GM08714 (cell line): ENCODE results near the gene MYO1C.
"Not testable (repeated sequence)": the region's sequence is repeated elsewhere in the genome, so short reads cannot be mapped to it uniquely, and the experiment has no call there.

Source experiments
- H3K4me3 ChIP-seq: fragments of 200-500 bp; sonication (Bioruptor generic); 2 replicates; pipeline ENCODE4 v1.5.1; 2014; ENCODE audit warnings: mild to moderate bottlenecking, low read length, inconsistent platforms
- ZNF274 ChIP-seq: IDR thresholded peaks from 2 replicates; pipeline ENCODE4 v1.6.1; 2012; ENCODE audit warnings: mild to moderate bottlenecking, low read depth, low read length

The MYO1C gene

GRCh38 chr17:1470071-1470754, 22.3 kb downstream of the MYO1C start:
- no peak for TF ChIP-seq ZNF274
- H3K4me3 ChIP-seq, result no peak overlapping the region

GRCh38 chr17:1469231-1469852, 23.1 kb downstream of the MYO1C start:
- no peak for TF ChIP-seq ZNF274
- H3K4me3 ChIP-seq, result no peak overlapping the region

- TF ChIP-seq ZNF274, result no peak
- no peak overlapping the region for H3K4me3 ChIP-seq
Observed at GRCh38 chr17:1467898-1468492, 24.5 kb downstream of the MYO1C start.

DNA sequence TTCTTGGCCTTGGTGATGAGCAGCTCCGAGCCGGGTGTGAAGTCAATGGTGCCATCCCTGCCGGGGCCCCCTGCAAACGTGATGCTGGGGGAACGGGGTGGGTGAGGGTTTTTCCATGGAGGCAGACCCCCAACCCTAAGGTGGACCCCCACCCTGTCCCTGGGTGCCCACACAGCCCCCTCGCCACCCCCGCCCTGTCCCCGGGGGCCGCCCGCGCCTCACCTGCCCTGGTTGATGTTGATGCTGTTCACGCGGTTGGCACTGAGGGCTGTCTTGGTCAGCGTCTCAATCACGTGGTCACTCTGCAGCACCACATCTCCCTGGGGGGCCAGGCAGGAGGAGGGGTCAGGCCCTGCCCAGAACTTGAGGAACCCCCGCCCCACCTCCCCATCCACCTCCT, 25.2 kb downstream of the MYO1C start:
- no peak for TF ChIP-seq ZNF274
- no peak overlapping the region for H3K4me3 ChIP-seq

DNA sequence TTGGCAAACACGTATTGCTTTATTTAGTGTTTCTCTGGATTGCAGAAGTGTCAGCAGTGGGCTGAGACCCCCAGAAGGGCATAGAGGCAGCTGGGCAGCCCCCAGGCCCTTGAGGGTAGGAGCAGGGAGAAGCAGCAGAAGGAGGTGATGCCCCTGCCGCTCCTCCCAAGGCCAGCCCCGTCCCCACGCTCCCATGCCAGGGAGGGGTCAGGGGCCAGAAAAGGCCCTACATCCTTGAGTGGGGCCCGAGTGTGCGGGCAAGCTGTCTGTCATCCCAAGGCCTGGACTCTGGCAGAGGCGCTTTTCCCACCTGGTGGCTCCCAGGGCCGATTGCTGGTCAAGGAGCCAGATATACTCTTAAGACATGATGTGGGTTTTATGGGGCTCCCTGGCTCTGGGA, 28.3 kb downstream of the MYO1C start:
- H3K4me3 ChIP-seq, result no peak overlapping the region
- TF ChIP-seq ZNF274, result no peak

DNA sequence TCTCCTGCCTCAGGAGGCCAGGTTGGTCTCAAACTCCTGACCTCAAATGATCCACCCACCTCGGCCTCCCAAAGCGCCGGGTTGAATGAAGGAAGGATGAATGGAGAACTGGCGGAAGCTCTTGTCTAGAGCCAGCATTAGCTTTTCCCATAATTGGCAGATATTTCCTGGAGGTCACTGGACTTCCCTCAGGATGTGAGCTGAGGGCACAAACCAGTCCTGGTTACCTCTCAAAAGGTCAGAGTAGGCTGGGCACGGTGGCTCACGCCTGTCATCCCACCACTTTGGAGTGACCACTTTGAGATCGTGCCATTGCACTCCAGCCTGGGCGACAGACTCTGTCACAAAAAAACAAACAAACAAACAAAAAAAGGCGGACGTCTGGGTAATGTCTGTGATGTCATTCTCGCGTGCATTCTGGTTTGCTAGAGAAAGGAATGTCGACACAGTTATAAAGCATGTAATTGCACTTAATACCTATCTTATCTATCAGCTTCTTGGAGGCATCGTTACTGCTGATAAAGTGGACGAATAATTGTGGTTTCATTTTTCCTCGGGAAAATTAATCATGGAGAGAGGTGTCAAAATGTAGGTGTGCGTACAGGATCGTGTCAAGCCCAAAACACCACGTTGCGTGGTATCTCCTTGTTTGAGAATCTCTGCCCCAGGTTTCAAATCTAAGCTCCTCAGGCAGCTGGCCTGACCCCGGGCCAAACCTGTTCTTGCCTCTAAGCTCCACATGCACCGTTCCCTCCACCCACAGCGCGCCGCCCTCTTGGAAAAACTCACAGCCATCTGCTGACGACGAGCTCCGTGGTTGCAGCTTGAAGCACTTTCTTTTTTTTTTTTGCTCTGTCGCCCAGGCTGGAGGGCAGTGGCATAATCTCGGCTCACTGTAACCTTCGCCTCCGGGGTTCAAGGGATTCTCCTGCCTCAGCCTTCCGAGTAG, 30.0 kb downstream of the MYO1C start:
- no peak overlapping the region for H3K4me3 ChIP-seq
- no peak for TF ChIP-seq ZNF274

- H3K4me3 ChIP-seq, result no peak overlapping the region
- no peak for TF ChIP-seq ZNF274
Observed at GRCh38 chr17:1461198-1461944, 31.1 kb downstream of the MYO1C start.

DNA sequence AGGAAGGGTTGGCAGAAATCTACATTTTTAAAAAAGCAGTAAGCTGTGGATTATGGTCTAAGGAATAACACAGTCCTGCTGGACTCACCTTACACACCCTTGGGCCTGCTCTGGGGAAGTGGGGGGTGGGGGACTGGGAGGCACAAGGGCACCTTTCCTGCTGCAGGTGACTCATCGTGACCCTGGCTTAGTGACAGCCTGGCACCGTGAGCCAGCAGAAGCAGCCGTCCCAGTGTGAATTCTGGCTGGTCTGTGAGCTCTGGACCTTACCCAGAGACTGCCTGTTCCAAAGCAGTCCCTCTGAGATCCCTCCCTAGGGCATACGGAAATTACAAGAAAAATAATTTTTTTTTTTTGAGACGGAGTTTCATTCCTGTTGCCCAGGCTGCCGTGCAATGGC, 32.3 kb downstream of the MYO1C start:
- H3K4me3 ChIP-seq, result no peak overlapping the region
- TF ChIP-seq ZNF274, result no peak

- TF ChIP-seq ZNF274, result no peak
- peak within 1 kb of the TSS; percentile 95 for H3K4me3 ChIP-seq
Observed at GRCh38 chr17:1455797-1456599, 36.5 kb downstream of the MYO1C start, which contains the start of gene CRK. TSS of gene CRK (minus strand) at chr17:1456232. CDS start at chr17:1456117, 115 bp downstream.

DNA sequence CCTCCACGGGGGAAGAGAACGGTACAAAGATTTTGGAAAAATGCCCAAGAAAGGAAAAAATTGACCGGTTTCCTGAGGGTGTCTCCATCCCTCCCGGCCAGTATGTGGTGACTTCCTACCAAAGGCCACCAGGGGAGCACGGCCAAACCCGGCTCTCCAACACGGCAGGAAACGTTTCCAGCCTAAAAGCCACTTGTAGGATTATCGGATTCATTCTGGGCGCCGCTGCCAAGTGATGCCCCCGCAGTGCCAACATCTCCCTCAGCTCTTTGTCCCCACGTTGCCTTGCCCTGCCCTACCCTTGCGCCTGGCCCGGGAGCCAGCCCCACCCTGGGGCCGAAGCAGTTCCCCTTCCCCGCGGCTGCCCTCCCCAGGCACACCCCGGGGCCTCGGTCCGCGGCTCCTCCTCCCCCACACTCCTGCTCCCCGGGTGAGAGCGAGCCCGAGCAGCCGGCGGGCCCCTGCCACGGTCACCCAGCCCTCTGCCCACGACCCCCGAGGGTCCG, 37.1 kb downstream of the MYO1C start:
- H3K4me3 ChIP-seq, result peak overlapping the region; percentile 95
- TF ChIP-seq ZNF274, result no peak

GRCh38 chr17:1454541-1454940, 37.9 kb downstream of the MYO1C start:
- TF ChIP-seq ZNF274, result no peak
- peak overlapping the region; percentile 95 for H3K4me3 ChIP-seq

DNA sequence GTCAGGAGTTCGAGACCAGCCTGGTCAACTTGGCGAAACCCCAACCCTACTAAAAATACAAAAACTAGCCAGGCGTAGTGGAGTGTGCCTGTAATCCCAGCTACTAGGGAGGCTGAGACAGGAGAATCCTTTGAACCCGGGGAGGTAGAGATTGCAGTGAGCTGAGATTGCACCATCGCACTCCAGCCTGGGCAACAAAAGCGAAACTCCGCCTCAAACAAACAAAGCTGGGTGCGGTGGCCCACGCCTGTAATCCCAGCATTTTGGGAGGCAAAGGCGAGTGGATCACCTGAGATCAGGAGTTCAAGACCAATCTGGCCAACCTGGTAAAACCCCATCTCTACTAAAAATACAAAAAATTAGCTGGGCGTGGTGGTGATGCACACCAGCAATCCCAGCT, 38.8 kb downstream of the MYO1C start:
- not testable (repeated sequence) for H3K4me3 ChIP-seq

DNA sequence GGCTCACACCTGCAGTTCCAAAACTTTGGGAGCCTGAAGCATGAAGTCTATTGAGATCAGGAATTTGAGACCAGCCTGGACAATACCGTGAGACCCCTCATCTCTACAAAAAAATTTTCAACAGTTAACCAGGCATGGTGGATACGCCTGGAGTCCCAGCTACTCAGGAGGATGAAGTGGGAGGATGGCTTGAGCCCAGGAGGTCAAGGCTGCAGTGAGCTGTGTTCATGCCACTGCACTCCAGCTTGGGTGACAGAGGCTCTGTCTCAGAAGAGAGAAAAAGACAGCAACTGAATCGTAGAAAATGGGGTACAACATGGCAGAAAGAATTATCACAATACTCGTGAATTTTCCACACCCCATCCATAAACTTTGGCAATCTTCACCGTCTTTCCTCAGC, 39.6 kb downstream of the MYO1C start:
- TF ChIP-seq ZNF274, result no peak

GRCh38 chr17:1450261-1450660, 42.2 kb downstream of the MYO1C start:
- H3K4me3 ChIP-seq, result not testable (repeated sequence)

More for the DNA sequence above, 39.6 kb downstream of the MYO1C start:
- no peak overlapping the region for H3K4me3 ChIP-seq
